ENCODE results near the gene PTPN18. TPM values are rescaled to one million over a fixed set of nuclear protein-coding genes. Genes with fewer than 3 reads are reported as not detected.
A peak's percentile ranks its signal among the peaks of the same experiment; 100 is the strongest.

Gene PTPN18
- total RNA-seq, 1 donor from 2014 or later, result 52.2 TPM

DNA sequence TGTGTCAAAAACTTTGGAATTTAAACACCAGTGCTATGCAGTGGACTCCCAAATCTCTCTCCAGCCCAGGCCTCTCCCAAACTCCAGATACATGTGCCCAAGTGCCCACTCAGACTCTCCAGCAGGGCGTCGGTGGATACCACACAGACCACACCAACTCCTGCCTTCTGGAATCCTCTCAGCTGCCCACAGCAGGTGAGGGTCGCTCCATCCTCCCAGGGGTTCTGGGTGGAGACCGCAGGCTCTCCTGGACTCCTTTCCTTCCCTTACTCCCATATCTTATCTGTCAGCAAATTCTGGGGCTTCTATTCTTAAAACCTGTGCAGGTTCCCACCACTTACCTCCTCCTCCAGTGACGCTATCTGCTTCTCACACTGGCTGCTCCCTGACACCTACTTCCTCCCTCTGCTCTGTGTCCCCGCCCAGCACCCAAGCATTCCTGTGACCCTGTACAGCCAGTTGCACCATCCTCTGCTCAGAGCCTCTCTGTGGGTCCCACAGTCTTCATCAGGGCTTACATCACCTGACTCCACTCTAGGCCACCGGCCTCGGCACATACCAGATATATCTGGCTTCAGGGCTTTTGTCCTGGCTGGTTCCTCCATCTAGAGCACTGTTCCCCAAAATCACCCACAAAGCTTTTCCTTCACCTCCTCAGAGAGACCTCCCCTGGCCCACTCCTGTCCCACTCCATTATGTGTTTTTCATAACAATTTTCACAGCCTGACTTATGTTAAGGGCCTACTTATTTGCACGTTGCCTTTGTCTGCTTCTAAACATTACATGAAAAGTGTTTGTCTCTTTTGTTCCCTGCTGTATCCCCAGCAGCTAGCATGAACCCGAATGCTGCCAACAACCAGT is 15.7 kb upstream of the PTPN18 start:
- no peak for DNase-seq (ENCODE audit: low spot score)

- DNase-seq (ENCODE audit: low spot score), result no peak
Observed at GRCh38 chr2:130341562-130342019, 14.3 kb upstream of the PTPN18 start.

DNA sequence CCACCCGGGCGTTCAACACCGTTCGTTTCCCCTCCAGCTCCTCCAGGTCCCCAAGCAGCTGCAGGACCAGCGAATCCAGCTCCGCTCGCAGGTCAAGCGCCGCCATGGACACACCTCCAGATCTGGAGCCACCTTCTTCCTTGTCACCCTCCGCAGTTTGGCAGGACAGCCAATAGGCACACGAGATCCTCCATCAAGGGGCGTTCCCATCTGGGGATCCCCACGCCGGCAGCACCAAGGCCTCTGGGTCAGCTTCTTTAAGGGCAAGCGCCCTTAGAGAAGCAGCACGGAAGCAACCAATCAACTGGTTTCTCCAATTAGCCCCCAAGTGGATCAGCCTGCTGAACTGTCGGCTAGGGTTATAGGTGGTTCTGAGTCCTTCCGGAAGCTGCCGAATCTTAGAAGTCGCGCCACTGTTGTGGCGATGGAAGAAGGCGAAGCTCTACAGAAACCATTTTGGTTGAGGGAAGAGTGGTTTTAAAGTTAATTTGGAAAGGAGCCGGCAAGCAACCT is 13.8 kb upstream of the PTPN18 start:
- DNase-seq (ENCODE audit: low spot score), result no peak

- peak; percentile 96 for DNase-seq (ENCODE audit: low spot score)
Observed at GRCh38 chr2:130342533-130343275, 13.2 kb upstream of the PTPN18 start, which contains the start of gene IMP4. Gene IMP4, plus strand, starts transcription at chr2:130342897. Its CDS starts 36 bp downstream, at chr2:130342933.

- no peak for DNase-seq (ENCODE audit: low spot score)
Observed at GRCh38 chr2:130344578-130344977, 11.3 kb upstream of the PTPN18 start.

GRCh38 chr2:130345091-130345490 is 10.8 kb upstream of the PTPN18 start:
- no peak for DNase-seq (ENCODE audit: low spot score)

GRCh38 chr2:130345611-130346010 is 10.2 kb upstream of the PTPN18 start:
- DNase-seq (ENCODE audit: low spot score), result no peak

GRCh38 chr2:130346041-130346740 is 9.7 kb upstream of the PTPN18 start:
- DNase-seq (ENCODE audit: low spot score), result no peak

DNA sequence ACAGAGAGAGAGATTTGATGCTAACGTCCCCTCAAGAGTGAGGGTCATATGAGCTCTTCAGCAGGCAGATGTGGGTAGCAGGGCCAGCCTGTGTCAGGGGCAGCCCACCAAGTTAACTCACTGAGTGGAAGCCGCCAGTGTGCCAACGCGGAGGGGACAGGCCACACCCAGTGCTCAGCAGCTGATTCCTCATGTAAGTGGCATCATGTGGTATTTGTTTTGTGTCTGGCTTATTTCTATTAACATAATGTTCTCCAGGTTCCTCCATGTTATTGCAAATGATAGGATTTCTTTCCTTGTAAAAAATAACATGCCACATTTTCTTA is 9.2 kb upstream of the PTPN18 start:
- no peak for DNase-seq (ENCODE audit: low spot score)

DNA sequence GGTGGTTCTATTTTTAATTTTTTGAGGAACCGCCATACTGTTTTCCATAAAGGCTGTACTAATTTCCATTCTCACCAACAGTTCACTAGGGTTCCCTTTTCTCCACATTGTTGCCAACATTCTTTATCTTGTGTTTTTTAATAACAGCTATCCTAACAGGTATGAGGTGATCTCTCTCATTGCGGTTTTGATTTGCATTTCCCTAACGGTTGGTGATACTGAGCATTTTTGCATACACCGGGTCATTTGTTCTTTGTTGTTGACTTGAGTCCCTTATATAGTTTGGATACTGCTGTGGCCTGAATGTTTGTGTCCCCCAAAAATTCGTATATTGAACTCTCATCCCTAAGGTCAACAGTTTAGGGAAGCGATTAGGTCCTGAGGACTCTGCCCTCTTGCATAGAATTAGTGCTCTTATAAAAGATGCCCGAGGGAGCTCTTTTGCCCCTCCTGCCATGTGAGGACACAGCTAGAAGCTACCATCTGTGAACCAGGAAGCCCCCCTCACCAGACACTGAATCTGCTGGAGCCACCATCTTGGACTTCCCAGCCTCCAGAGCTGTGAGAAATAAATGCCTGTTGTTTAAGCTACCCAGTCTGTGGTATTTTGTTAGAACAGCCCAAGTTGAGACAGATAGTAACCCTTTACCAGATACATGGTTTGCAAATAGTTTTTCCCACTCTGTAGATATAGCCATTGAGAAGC is 8.5 kb upstream of the PTPN18 start:
- DNase-seq (ENCODE audit: low spot score), result no peak

DNA sequence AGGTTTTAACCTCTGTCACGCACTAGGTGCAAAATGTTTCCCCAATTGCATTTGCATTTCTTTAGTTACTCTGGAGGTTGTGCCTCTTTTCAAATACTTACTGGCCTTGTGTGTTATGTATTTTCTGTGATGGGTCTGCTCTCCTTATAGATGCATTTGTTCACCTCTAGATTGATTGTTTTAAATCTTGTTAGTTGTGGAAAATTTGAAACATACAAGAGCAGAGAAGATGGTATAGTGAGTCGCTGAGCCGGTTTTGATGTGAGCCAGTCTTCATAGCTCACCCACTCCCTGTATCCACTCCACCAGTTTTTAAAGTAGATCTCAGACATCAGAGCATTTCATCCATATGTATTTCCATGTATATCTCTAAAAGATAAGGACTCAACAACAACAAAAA is 6.7 kb upstream of the PTPN18 start:
- no peak for DNase-seq (ENCODE audit: low spot score)

DNA sequence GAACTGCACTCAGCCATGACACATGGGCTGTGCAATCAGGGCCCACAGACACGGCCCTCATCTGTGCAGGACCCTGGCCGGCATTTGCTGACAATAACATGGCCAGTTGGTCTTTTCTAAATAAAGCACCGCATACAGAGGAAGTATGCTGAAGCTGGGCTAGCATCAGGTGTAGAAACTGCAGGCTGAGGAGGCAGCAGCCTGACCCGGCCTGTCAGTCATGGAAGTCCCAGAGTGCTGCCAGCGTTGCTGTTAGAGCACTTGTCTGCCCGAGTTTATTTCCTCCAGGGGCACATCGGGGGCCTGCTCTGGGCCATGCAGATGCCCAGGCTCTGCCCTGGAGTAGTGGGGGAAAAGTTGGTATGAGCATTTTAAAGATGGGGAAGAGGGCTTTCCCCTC is 4.1 kb upstream of the PTPN18 start:
- DNase-seq (ENCODE audit: low spot score), result no peak

DNA sequence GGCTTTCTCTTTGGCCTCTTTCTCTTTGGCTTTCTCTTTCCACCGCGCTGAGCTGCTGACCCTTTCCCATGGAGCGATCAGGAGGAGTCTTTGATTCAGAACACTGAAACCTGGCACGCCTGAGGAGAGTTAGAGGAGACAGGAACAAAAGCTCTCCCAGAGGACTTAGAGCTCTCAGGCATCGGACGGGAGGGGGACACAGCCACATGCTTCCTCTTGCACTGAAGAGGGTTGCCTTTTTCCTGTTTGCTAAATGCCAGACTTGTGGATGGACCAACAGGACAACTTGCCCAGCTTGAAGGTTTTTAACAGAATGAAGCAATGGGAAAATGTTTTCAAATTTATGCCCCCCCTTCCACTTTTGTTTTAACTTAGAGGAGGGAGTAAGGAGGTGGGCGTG is 3.6 kb upstream of the PTPN18 start:
- no peak for DNase-seq (ENCODE audit: low spot score)

- DNase-seq (ENCODE audit: low spot score), result no peak
Observed at GRCh38 chr2:130353291-130354138, 2.3 kb upstream of the PTPN18 start.

- DNase-seq (ENCODE audit: low spot score), result no peak
Observed at GRCh38 chr2:130354139-130354428, 1.8 kb upstream of the PTPN18 start.

- DNase-seq (ENCODE audit: low spot score), result no peak
Observed at GRCh38 chr2:130355172-130355577, 681 bp upstream of the PTPN18 start.

DNA sequence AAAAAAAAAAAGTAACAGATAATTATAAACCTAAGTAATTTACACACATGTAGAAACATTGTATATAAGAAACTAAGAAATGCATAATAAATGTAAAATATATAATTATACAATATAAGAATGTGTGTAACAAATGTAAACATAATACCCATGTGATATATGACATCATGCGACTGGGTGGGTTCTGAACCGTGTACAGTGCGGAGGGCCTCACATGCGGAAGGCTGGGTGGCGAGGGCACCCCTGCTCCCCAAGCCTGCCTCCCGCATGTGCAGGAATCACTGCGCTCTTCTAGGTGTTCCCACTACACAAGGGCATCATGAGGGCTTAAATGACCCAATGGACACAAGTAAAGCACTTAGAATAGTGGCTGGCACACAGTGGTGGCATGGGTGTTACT is 2.0 kb downstream of the PTPN18 start:
- no peak for DNase-seq (ENCODE audit: low spot score)

- DNase-seq (ENCODE audit: low spot score), result no peak
Observed at GRCh38 chr2:130358420-130359350, 2.8 kb downstream of the PTPN18 start.

DNA sequence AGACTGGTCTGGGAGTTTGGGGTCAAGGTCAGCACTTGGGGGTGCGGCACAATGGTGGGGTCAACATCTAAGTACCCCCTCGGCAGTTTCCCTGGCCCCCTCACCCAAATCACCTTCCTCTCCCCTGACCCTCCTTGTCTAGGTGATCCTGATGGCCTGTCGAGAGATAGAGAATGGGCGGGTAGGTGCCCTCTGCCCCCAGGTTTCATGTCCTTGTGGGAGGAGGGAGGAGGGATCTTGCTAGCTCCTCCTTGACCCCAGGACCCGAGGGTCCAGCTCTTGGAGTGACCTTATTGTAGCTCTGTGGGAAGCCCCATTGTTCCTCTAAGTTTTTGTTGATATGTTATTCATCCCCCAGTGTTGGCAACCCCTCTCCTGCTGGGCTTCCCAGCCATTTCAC is 3.6 kb downstream of the PTPN18 start:
- DNase-seq (ENCODE audit: low spot score), result no peak
